ENCODE data around the gene KRTAP1-3.
"Not testable (repeated sequence)": the region's sequence is repeated elsewhere in the genome, so short reads cannot be mapped to it uniquely, and the experiment has no call there.

Gene KRTAP1-3

GRCh38 chr17:41052566-41052965 is 17.9 kb upstream of the KRTAP1-3 start:
- FAIRE-seq = no peak

- FAIRE-seq = no peak
These were observed 14.4 kb upstream of the KRTAP1-3 start for GRCh38 chr17:41049110-41049509.

GRCh38 chr17:41048441-41048840 is 13.8 kb upstream of the KRTAP1-3 start:
- FAIRE-seq = no peak

GRCh38 chr17:41046735-41047465 is 12.2 kb upstream of the KRTAP1-3 start, which contains the start of gene KRTAP2-1:
KRTAP2-1 (minus strand) TSS chr17:41047316; CDS start chr17:41047267, 49 bp downstream.
- not testable (repeated sequence) for FAIRE-seq

GRCh38 chr17:41042953-41043352 is 8.3 kb upstream of the KRTAP1-3 start:
- no peak for FAIRE-seq

- not testable (repeated sequence) for FAIRE-seq
These were observed 6.3 kb upstream of the KRTAP1-3 start, which contains the start of gene KRTAP1-1 for GRCh38 chr17:41040783-41041571. KRTAP1-1 (minus strand) TSS chr17:41041450; CDS start chr17:41041397, 53 bp downstream.

- FAIRE-seq = no peak
These were observed 3.2 kb upstream of the KRTAP1-3 start for GRCh38 chr17:41037853-41038350.

- FAIRE-seq = no peak
These were observed 4.9 kb downstream of the KRTAP1-3 start, which contains the start of gene KRTAP1-4 for GRCh38 chr17:41029633-41030245. KRTAP1-4 (minus strand) TSS chr17:41030195; CDS start chr17:41030078, 117 bp downstream.

GRCh38 chr17:41026715-41027471 is 7.8 kb downstream of the KRTAP1-3 start, which contains the start of gene KRTAP1-5:
KRTAP1-5 (minus strand) TSS chr17:41027208; CDS start chr17:41027155, 53 bp downstream.
- no peak for FAIRE-seq

- FAIRE-seq = no peak
These were observed 10.0 kb downstream of the KRTAP1-3 start for GRCh38 chr17:41024697-41025096.

GRCh38 chr17:41020336-41020735 is 14.3 kb downstream of the KRTAP1-3 start:
- no peak for FAIRE-seq

GRCh38 chr17:41019415-41019814 is 15.3 kb downstream of the KRTAP1-3 start:
- FAIRE-seq = no peak

- FAIRE-seq = no peak
These were observed 16.1 kb downstream of the KRTAP1-3 start for GRCh38 chr17:41018541-41018940.

GRCh38 chr17:41016578-41017215 is 18.0 kb downstream of the KRTAP1-3 start:
- FAIRE-seq = no peak

- FAIRE-seq = no peak
These were observed 19.2 kb downstream of the KRTAP1-3 start for GRCh38 chr17:41015454-41015853.

GRCh38 chr17:41013606-41014005 is 21.1 kb downstream of the KRTAP1-3 start:
- FAIRE-seq = no peak

GRCh38 chr17:41013181-41013580 is 21.5 kb downstream of the KRTAP1-3 start:
- FAIRE-seq = no peak

- no peak for FAIRE-seq
These were observed 22.2 kb downstream of the KRTAP1-3 start for GRCh38 chr17:41012326-41013120.

GRCh38 chr17:41010441-41010840 is 24.2 kb downstream of the KRTAP1-3 start:
- FAIRE-seq = no peak

GRCh38 chr17:41009936-41010335 is 24.7 kb downstream of the KRTAP1-3 start:
- FAIRE-seq = no peak

- no peak for FAIRE-seq
These were observed 25.3 kb downstream of the KRTAP1-3 start for GRCh38 chr17:41009301-41009760.
